ENCODE results near the gene PRDM13. TPM values are rescaled to one million over a fixed set of nuclear protein-coding genes. Genes with fewer than 3 reads are reported as not detected.

The PRDM13 gene
- total RNA-seq, 1 experiment from 2014 or later = not detected

DNA sequence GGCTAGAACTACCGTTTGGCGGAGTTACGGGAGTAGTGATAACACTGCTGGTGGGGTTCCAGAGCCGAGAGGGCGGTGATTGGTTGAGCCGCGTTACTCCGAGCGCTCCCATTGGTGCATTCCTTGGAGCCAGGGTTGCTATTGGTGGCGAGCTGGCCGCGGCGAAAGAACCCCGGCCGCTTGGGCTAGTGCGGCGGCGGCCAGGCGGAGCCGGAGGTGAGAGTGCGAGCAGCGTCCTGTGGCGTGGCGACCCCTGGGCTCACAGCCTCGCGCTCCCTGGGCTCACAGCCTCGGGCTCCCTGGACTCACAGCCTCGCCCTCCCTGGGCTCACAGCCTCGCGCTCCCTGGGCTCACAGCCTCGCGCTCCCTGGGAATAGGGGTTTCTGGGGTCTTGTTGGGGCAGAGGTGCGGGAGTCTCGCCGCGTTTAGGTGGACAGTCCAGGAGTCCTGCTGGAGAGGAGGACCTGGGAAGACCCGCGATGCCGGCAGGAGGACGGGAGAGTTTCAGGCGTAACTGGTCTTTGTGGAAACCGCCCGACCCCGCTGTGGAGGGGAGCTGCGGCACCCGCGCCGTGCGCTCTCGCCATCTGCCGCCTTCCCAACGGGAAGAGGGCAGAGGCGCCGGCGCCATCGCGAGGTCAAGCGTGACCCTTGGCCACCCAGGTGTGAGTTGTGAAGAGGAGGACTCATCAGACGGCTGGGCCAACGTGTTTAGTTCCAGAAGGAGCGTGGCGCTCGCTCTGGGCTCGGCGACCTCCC lies 12.2 kb downstream of the PRDM13 start:
- Histone ChIP-seq H4K20me1 (ENCODE audit: insufficient read depth) (no peaks in the 10 kb centered on the region), H3K79me2 (ENCODE audit: insufficient read depth, low read length) (no peaks in the 10 kb centered on the region), H3K27ac (ENCODE audit: low read depth, low read length) (no peak overlapping the region), H3K4me1 (ENCODE audit: control insufficient read depth in 1 of 2, insufficient read depth in 2 of 2, low read length in 2 of 2) (no peaks in the 10 kb centered on the region; a peak in 1 of 4 replicates), H3K27me3 (ENCODE audit: insufficient read depth, low read length) (peaks cover 15% of the 10 kb centered on the region; the same call in 1 of the 2 replicates), H2AFZ (ENCODE audit: low read depth, low read length, poor library complexity, severe bottlenecking) (no peak overlapping the region), H3K36me3 (ENCODE audit: control insufficient read depth in 1 of 2, insufficient read depth in 2 of 2, low read length in 2 of 2) (no peaks in the 10 kb centered on the region), H3K4me2 (ENCODE audit: low read length) (no peak overlapping the region), H3K4me3 (replicated peaks in 1 of 2; ENCODE audit: low read depth in 1 of 2, low read length in 2 of 2) (no peak overlapping the region), H3K9me3 (ENCODE audit: control insufficient read depth in 1 of 2, insufficient read depth in 1 of 2, low read depth in 1 of 2, low read length in 2 of 2) (no peaks in the 10 kb centered on the region), H3K9me2 (ENCODE audit: insufficient read depth) (no peaks in the 10 kb centered on the region), H3K9ac (ENCODE audit: low read length) (no peak overlapping the region)
- ChIA-PET RAD21 (ENCODE audit: low non-redundant PET in 1 of 2, low total read pairs in 2 of 2, uncharacterized antibody in 2 of 2, unreplicated experiment in 2 of 2) (no interaction called here), POLR2A (no interaction called here), CTCF (no interaction called here)
- TF ChIP-seq TCF7L2 (IDR thresholded peaks at IDR 0.05; ENCODE audit: borderline replicate concordance, extremely low read depth, insufficient read depth, insufficient read length) = no peak
- no peak for TF ChIP-seq SRF (IDR thresholded peaks at IDR 0.05; ENCODE audit: low read depth)
- no peak for TF ChIP-seq EZH2phosphoT487 (IDR thresholded peaks at IDR 0.05; ENCODE audit: borderline replicate concordance)
- no peak for TF ChIP-seq ZNF274 (IDR thresholded peaks at IDR 0.05; ENCODE audit: low read depth, low read length)
- no peak for TF ChIP-seq MAX (IDR thresholded peaks at IDR 0.05)
- no peak for TF ChIP-seq FOSL1 (IDR thresholded peaks at IDR 0.05; ENCODE audit: low read depth)
- TF ChIP-seq, protein P1, sequence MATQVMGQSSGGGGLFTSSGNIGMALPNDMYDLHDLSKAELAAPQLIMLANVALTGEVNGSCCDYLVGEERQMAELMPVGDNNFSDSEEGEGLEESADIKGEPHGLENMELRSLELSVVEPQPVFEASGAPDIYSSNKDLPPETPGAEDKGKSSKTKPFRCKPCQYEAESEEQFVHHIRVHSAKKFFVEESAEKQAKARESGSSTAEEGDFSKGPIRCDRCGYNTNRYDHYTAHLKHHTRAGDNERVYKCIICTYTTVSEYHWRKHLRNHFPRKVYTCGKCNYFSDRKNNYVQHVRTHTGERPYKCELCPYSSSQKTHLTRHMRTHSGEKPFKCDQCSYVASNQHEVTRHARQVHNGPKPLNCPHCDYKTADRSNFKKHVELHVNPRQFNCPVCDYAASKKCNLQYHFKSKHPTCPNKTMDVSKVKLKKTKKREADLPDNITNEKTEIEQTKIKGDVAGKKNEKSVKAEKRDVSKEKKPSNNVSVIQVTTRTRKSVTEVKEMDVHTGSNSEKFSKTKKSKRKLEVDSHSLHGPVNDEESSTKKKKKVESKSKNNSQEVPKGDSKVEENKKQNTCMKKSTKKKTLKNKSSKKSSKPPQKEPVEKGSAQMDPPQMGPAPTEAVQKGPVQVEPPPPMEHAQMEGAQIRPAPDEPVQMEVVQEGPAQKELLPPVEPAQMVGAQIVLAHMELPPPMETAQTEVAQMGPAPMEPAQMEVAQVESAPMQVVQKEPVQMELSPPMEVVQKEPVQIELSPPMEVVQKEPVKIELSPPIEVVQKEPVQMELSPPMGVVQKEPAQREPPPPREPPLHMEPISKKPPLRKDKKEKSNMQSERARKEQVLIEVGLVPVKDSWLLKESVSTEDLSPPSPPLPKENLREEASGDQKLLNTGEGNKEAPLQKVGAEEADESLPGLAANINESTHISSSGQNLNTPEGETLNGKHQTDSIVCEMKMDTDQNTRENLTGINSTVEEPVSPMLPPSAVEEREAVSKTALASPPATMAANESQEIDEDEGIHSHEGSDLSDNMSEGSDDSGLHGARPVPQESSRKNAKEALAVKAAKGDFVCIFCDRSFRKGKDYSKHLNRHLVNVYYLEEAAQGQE (IDR thresholded peaks at IDR 0.05; ENCODE audit: low read depth) = no peak
- TF ChIP-seq POLR2A (IDR thresholded peaks at IDR 0.05; ENCODE audit: borderline replicate concordance, extremely low read depth, insufficient read depth, insufficient read length) = no peak
- TF ChIP-seq ZFX (IDR thresholded peaks at IDR 0.05) = no peak
- TF ChIP-seq, protein P2, sequence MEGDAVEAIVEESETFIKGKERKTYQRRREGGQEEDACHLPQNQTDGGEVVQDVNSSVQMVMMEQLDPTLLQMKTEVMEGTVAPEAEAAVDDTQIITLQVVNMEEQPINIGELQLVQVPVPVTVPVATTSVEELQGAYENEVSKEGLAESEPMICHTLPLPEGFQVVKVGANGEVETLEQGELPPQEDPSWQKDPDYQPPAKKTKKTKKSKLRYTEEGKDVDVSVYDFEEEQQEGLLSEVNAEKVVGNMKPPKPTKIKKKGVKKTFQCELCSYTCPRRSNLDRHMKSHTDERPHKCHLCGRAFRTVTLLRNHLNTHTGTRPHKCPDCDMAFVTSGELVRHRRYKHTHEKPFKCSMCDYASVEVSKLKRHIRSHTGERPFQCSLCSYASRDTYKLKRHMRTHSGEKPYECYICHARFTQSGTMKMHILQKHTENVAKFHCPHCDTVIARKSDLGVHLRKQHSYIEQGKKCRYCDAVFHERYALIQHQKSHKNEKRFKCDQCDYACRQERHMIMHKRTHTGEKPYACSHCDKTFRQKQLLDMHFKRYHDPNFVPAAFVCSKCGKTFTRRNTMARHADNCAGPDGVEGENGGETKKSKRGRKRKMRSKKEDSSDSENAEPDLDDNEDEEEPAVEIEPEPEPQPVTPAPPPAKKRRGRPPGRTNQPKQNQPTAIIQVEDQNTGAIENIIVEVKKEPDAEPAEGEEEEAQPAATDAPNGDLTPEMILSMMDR (IDR thresholded peaks at IDR 0.05 in 2 of 3, conservative IDR thresholded peaks at IDR 0.05 in 1 of 3; ENCODE audit: borderline replicate concordance in 1 of 3, insufficient read depth in 1 of 3, low read depth in 2 of 3, low read length in 2 of 3) = no peak
- no peak for TF ChIP-seq JUND (IDR thresholded peaks at IDR 0.05)
- no peak for TF ChIP-seq CEBPB (IDR thresholded peaks at IDR 0.05; ENCODE audit: low read depth)
- TF ChIP-seq RAD21 (IDR thresholded peaks at IDR 0.05; ENCODE audit: low read depth) = no peak
- TF ChIP-seq POLR2AphosphoS5 (IDR thresholded peaks at IDR 0.05; ENCODE audit: low read depth, low read length) = no peak
- TF ChIP-seq ATF3 (IDR thresholded peaks at IDR 0.05) = no peak
- no peak for DNase-seq (ENCODE audit: low read depth, low spot score)
- no peak for ATAC-seq
- no TSS peak for BruUV-seq (replicated peaks)
- intact Hi-C loops (cut with micrococcal nuclease) = no loop called here
